Lower lobe of right lung (tissue), 2 donors: ENCODE results near the gene WAS. TPM values are rescaled to one million over a fixed set of nuclear protein-coding genes. Genes with fewer than 3 reads are reported as not detected.

Source experiments
- ATAC-seq, 2 donors: fragments of 200-7000 bp; cut with Tn5 transposase; one replicate each; pipeline ENCODE4 v1.9.1; 2020 to 2022; ENCODE audit warnings: mild to moderate bottlenecking in 2 of 2, moderate library complexity in 2 of 2
- DNase-seq: peaks from one replicate; pipeline ENCODE4 v3.0.0-alpha.2; 2020
- H3K27ac ChIP-seq: fragments of 200-600 bp; one replicate; pipeline ENCODE4 v1.8.0; 2022
- H3K27me3 ChIP-seq: fragments of 200-600 bp; one replicate; pipeline ENCODE4 v1.8.0; 2022; ENCODE audit warnings: low read depth
- H3K36me3 ChIP-seq: fragments of 200-600 bp; one replicate; pipeline ENCODE4 v1.8.0; 2022; ENCODE audit warnings: mild to moderate bottlenecking
- H3K4me1 ChIP-seq: fragments of 200-600 bp; one replicate; pipeline ENCODE4 v1.8.0; 2022
- H3K4me3 ChIP-seq: fragments of 200-600 bp; one replicate; pipeline ENCODE4 v1.8.0; 2022; ENCODE audit warnings: mild to moderate bottlenecking
- H3K9me3 ChIP-seq: fragments of 200-600 bp; one replicate; pipeline ENCODE4 v1.8.0; 2022
- intact Hi-C: fragments of 100-400 bp; cut with DNase I; formaldehyde crosslinking; loops from one replicate; pipeline ENCODE4 v1.11.0; 2022
- total RNA-seq: library from RNA; stranded (reverse); fragmentation: NEBNext Ultra II Directional; extraction: Animal tissue kit (Norgen Biotek cat#: 25700); gene quantifications from one replicate; pipeline ENCODE4 v1.2.1, GENCODE V29; 2021
- TF ChIP-seq, protein P1 (sequence below): fragments of 200-600 bp; IDR thresholded peaks from one replicate; pipeline ENCODE4 v1.8.0; 2022; ENCODE audit warnings: antibody characterized with exemption, mild to moderate bottlenecking
- donor health status: DM: no; HTN: yes; CAD: no; lungs with severe emphysema.

The WAS gene
- total RNA-seq, 1 donor from 2014 or later: 40.3 TPM

DNA sequence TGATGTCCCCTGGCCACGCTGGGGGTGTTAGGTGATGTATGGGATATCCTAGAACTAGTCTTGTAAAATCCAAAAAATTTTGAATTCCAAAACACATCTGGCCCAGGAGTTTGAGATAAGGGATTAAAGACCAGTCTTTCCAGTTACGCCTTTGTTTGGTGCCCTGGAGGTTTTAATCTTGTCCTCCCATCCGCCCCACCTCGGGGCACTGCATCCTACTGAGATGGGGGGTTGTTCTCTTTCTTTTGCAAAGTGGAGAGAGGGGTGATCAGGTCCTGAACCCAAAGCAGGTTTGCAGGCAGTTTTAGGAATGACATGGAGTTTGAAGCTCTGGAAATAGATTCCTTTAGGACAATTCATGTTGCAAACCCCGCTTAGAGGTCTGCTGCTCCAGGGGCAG is 14.7 kb downstream of the WAS start:
- Histone ChIP-seq H3K9me3 (no peaks in the 10 kb centered on the region), H3K27ac (no peak overlapping the region), H3K4me1 (peaks cover 4% of the 10 kb centered on the region), H3K27me3 (no peaks in the 10 kb centered on the region), H3K36me3 (peaks cover 22% of the 10 kb centered on the region), H3K4me3 (no peak overlapping the region)
- DNase-seq (no peak), ATAC-seq (no peak)
- intact Hi-C loops: no loop called here
- TF ChIP-seq, protein P1, sequence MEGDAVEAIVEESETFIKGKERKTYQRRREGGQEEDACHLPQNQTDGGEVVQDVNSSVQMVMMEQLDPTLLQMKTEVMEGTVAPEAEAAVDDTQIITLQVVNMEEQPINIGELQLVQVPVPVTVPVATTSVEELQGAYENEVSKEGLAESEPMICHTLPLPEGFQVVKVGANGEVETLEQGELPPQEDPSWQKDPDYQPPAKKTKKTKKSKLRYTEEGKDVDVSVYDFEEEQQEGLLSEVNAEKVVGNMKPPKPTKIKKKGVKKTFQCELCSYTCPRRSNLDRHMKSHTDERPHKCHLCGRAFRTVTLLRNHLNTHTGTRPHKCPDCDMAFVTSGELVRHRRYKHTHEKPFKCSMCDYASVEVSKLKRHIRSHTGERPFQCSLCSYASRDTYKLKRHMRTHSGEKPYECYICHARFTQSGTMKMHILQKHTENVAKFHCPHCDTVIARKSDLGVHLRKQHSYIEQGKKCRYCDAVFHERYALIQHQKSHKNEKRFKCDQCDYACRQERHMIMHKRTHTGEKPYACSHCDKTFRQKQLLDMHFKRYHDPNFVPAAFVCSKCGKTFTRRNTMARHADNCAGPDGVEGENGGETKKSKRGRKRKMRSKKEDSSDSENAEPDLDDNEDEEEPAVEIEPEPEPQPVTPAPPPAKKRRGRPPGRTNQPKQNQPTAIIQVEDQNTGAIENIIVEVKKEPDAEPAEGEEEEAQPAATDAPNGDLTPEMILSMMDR: no peak

DNA sequence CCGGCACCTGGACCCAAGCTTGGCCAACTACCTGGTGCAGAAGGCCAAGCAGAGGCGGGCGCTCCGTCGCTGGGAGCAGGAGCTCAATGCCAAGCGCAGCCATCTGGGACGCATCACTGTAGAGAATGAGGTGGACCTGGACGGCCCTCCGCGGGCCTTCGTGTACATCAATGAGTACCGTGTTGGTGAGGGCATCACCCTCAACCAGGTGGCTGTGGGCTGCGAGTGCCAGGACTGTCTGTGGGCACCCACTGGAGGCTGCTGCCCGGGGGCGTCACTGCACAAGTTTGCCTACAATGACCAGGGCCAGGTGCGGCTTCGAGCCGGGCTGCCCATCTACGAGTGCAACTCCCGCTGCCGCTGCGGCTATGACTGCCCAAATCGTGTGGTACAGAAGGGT is 16.6 kb downstream of the WAS start:
- Histone ChIP-seq H3K4me3 (no peak overlapping the region), H3K4me1 (peaks cover 4% of the 10 kb centered on the region), H3K9me3 (no peaks in the 10 kb centered on the region), H3K27me3 (no peaks in the 10 kb centered on the region), H3K36me3 (peaks cover 22% of the 10 kb centered on the region), H3K27ac (no peak overlapping the region)
- TF ChIP-seq, protein P1: no peak
- ATAC-seq: no peak
- no peak for DNase-seq
- intact Hi-C loops: no loop called here

DNA sequence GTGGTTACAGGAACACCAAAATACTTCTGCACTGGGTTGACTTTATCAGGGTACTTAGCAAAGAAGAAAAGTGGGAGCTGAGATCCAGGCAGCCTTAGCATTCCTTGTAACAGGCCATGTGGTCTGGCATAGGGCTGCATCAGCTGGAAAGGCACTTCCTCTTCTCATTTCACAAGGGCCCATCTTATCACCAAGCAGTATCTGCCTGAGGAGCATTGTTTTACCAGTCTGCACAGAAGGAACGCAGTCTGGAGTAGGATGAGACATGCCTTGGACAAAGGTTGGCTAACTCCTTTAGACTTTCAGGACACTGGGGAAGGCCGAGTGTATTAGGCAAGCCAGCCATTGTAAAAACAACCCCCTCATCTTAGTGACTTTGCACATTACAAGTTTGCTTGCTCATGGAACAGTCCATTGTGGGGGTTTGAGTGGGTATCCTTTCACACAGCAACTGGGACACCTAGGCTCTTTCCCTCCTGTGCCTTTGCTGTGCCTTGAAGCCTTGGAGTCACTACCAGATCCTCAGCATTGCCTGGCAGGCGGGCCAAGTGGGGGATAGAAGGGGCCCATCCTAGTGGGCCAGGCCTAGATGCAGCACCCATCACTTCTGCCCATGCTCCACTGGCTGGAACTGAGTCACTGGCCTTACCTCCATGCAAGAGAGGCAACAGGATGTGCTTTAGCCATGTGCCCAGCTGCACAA is 17.5 kb downstream of the WAS start:
- DNase-seq: no peak
- Histone ChIP-seq H3K27me3 (no peaks in the 10 kb centered on the region), H3K4me1 (no peaks in the 10 kb centered on the region), H3K9me3 (no peaks in the 10 kb centered on the region), H3K27ac (no peak overlapping the region), H3K36me3 (peaks cover 22% of the 10 kb centered on the region), H3K4me3 (no peak overlapping the region)
- no peak for ATAC-seq
- TF ChIP-seq, protein P1: no peak
- intact Hi-C loops: no loop called here

DNA sequence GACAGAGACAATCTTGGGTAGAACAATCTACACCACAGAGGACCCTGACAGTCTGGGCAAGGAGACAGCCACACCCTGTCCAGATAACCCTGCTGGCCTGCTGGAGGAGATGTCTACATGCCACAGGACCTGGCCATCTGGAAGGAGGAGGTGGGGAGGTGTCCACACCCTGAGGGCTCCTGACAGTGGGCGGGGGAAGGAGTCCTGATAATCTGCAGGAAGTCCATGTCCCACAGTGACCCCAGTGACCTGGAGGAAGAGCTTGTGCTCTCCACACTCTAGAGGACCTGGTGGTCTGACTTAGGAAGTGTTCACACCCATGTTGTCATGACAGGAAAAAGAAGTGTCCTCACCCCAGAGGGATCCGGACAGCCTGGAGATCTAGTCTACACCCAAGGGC is 18.4 kb downstream of the WAS start:
- intact Hi-C loops: no loop called here
- ATAC-seq (no peak), DNase-seq (no peak)
- no peaks in the 10 kb centered on the region for H3K4me1 ChIP-seq
- H3K36me3 ChIP-seq: peaks cover 22% of the 10 kb centered on the region
- no peak overlapping the region for H3K4me3 ChIP-seq
- H3K27ac ChIP-seq: no peak overlapping the region
- TF ChIP-seq, protein P1: no peak
- H3K9me3 ChIP-seq: no peaks in the 10 kb centered on the region
- H3K27me3 ChIP-seq: no peaks in the 10 kb centered on the region

DNA sequence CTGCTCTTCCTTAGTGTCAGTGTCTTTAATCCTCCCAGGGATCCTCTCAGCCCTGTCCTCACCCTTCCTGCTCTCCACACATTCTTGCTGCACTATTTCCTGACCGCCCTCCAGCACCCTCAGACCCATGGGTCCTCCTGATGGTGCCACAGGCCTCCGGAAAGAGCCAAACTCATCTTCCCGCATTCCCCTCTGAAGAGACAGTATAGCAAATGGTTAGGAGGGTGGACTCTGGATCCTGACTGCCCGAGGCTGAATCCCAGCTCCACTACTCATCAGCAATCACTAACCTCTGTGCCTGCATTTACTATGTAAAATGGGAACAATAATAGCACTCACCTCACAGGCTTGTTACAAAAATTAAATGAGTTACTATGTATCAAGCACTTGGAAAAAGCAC is 19.1 kb downstream of the WAS start:
- H3K4me1 ChIP-seq: no peaks in the 10 kb centered on the region
- DNase-seq (no peak), ATAC-seq (no peak)
- TF ChIP-seq, protein P1: no peak
- no peaks in the 10 kb centered on the region for H3K27me3 ChIP-seq
- peaks cover 22% of the 10 kb centered on the region for H3K36me3 ChIP-seq
- H3K27ac ChIP-seq: no peak overlapping the region
- H3K4me3 ChIP-seq: no peak overlapping the region
- intact Hi-C loops: no loop called here
- H3K9me3 ChIP-seq: no peaks in the 10 kb centered on the region
